ENCODE results near the gene C9orf72. TPM values are rescaled to one million over a fixed set of nuclear protein-coding genes. Genes with fewer than 3 reads are reported as not detected.

C9orf72 gene
- total RNA-seq, 2 donors from 2014 or later: 14.2 to 23.4 TPM

- Histone ChIP-seq H3K4me3 (no peak overlapping the region), H3K27me3 (replicated peaks; ENCODE audit: insufficient read depth) (no peaks in the 10 kb centered on the region), H3K4me1 (replicated peaks) (no peaks in the 10 kb centered on the region), H3K27ac (no peak overlapping the region), H3K9me3 (no peaks in the 10 kb centered on the region), H3K36me3 (no peaks in the 10 kb centered on the region)
- no peak for DNase-seq (ENCODE audit: low spot score)
- intact Hi-C loops (cut with DNase I): no loop called here
- WGBS: 90% methylated on average over 4 of the region's 4 CpGs
- no peak for TF ChIP-seq POLR2A (IDR thresholded peaks at IDR 0.05)
- no peak for TF ChIP-seq CTCF (IDR thresholded peaks at IDR 0.05)
- TF ChIP-seq POLR2AphosphoS5 (IDR thresholded peaks at IDR 0.05): no peak
Measured at GRCh38 chr9:27563738-27564430, 9.4 kb downstream of the C9orf72 start.

GRCh38 chr9:27561685-27562084 lies 11.6 kb downstream of the C9orf72 start:
- intact Hi-C loops (cut with DNase I): no loop called here
- Histone ChIP-seq H3K27me3 (replicated peaks; ENCODE audit: insufficient read depth) (no peaks in the 10 kb centered on the region), H3K27ac (peak overlapping the region; percentile 50 to 63), H3K9me3 (no peaks in the 10 kb centered on the region), H3K36me3 (no peaks in the 10 kb centered on the region), H3K4me3 (no peak overlapping the region), H3K4me1 (replicated peaks) (no peaks in the 10 kb centered on the region)
- 43% methylated on average over 3 of the region's 3 CpGs for WGBS
- peak; percentile 21 for DNase-seq (ENCODE audit: low spot score)
- peak; percentile 82 for TF ChIP-seq POLR2AphosphoS5 (IDR thresholded peaks at IDR 0.05)
- no peak for TF ChIP-seq POLR2A (IDR thresholded peaks at IDR 0.05)

- Histone ChIP-seq H3K36me3 (peaks cover 0 to 5% of the 10 kb centered on the region in 2 donors), H3K4me3 (no peak overlapping the region), H3K27me3 (replicated peaks; ENCODE audit: insufficient read depth) (no peaks in the 10 kb centered on the region), H3K9me3 (no peaks in the 10 kb centered on the region), H3K4me1 (replicated peaks) (no peaks in the 10 kb centered on the region), H3K27ac (peak overlapping the region in 1 of 2 donors; percentile 50)
- intact Hi-C loops (cut with DNase I): no loop called here
- no peak for DNase-seq (ENCODE audit: low spot score)
- TF ChIP-seq POLR2AphosphoS5 (IDR thresholded peaks at IDR 0.05) (no peak), CTCF (IDR thresholded peaks at IDR 0.05) (no peak), POLR2A (IDR thresholded peaks at IDR 0.05) (no peak)
Measured at GRCh38 chr9:27560457-27560856, 12.8 kb downstream of the C9orf72 start.

- Histone ChIP-seq H3K4me3 (no peak overlapping the region), H3K36me3 (peaks cover 0 to 5% of the 10 kb centered on the region in 2 donors), H3K27ac (no peak overlapping the region), H3K9me3 (no peaks in the 10 kb centered on the region), H3K27me3 (replicated peaks; ENCODE audit: insufficient read depth) (no peaks in the 10 kb centered on the region), H3K4me1 (replicated peaks) (no peaks in the 10 kb centered on the region)
- TF ChIP-seq CTCF (IDR thresholded peaks at IDR 0.05) (no peak), POLR2A (IDR thresholded peaks at IDR 0.05) (no peak), POLR2AphosphoS5 (IDR thresholded peaks at IDR 0.05) (no peak)
- no peak for DNase-seq (ENCODE audit: low spot score)
- intact Hi-C loops (cut with DNase I): no loop called here
Measured at GRCh38 chr9:27558307-27558706, 15.0 kb downstream of the C9orf72 start.

- no peaks in the 10 kb centered on the region for H3K27me3 ChIP-seq (replicated peaks; ENCODE audit: insufficient read depth)
- intact Hi-C loops (cut with DNase I): no loop called here
- H3K4me3 ChIP-seq: no peak overlapping the region
- TF ChIP-seq POLR2A (IDR thresholded peaks at IDR 0.05): no peak
- no peak for TF ChIP-seq POLR2AphosphoS5 (IDR thresholded peaks at IDR 0.05)
- no peak for TF ChIP-seq CTCF (IDR thresholded peaks at IDR 0.05)
- H3K4me1 ChIP-seq (replicated peaks): no peaks in the 10 kb centered on the region
- no peak overlapping the region for H3K27ac ChIP-seq
- no peaks in the 10 kb centered on the region for H3K9me3 ChIP-seq
- H3K36me3 ChIP-seq: peaks cover 0 to 5% of the 10 kb centered on the region in 2 donors
- 96% methylated on average over 8 of the region's 8 CpGs for WGBS
- DNase-seq (ENCODE audit: low spot score): no peak
Measured at GRCh38 chr9:27556470-27556869, 16.8 kb downstream of the C9orf72 start.
